GM18520 (cell line): ENCODE data around the gene GFRA4.

Experiments
- ATAC-seq: cut with Tn5 transposase; IDR thresholded peaks from one replicate; pipeline ENCODE4 v1.9.1; 2021; ENCODE audit not compliant: unreplicated experiment

The GFRA4 gene

GRCh38 chr20:3655131-3655405, 8.1 kb downstream of the GFRA4 start:
- ATAC-seq, result no peak

- ATAC-seq, result no peak
Measured at GRCh38 chr20:3654326-3655130, 8.7 kb downstream of the GFRA4 start.

DNA sequence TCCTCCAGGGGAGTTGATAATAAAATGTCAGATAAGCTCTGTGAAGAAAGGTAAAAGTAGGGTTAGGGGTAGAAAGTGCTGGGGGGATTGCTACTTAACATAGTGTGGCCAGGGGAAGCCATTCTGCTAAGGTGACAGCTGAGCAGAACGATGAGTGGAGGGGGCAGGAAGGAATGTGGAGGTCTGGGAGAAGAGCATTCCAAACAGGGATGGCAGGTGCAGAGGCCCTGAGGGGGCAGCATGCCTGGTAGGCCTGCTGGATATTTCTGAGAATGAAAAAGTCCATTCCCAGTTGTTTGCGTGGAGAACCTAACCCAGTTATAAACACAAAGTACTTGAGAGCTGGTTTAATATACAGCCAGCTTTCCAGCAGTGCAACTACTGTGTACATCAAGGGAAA, 9.3 kb downstream of the GFRA4 start:
- no peak for ATAC-seq

DNA sequence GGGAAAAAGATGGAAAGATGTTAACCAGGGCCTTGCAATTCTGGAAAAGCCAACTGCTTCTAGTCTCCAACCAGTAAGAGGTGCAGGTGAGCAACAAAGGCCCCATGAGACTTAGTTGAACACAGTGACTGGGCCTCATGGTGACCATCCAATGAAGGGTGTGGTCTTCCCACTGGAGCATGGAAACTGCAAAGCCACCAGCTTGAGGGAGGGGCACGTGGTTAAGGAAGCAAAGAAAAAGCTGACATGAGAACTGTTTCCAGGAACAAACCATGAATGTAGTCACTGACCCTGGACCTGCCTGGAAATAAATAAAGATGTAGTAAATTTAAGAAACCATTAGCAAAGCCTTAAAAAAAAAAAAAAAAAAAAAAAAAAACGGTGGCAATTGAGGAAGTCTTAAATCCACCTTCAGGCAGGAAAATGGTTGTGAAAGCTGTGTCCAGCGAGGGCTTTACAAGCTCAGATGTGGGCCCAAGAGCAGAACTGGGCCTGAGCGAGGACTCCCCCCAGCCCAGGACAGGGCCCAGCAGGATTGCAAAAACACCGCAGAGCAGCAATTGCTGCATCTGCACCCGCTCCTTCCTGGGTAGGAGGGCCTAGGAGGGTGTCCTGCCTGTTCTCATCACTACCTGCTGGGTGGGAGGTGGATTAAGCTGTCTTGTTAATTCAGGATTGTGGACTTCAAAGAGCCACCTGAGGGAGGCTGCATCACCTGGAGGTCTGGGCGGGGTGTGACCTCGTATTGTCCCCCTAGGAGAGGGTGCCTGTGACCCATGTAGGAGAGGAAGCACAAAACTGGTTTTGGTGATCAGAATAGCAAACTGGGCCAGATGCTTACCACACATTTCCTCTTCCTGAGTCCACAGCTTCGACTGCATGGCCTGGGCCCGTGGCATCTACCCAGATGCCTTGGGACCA, 10.3 kb downstream of the GFRA4 start:
- no peak for ATAC-seq

DNA sequence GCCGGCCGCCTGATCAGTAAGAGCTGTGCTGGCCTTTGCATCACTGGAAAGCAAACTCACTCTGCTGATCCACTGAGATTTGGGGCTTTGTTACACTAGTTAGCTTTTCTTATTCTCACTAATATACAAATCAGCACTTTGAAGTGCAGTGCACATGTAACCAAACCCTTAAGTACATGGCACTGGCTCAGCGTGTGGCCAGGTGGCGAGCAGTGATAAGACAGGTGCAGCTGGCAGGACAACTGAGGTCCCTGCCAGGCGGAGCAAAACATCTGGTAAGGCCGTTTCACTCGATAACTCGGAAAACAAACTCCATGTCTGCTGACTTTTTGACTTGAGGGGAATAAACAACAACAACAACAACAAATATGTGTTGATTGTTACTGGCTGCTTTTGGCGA, 11.0 kb downstream of the GFRA4 start:
- ATAC-seq, result no peak

- ATAC-seq, result no peak
Measured at GRCh38 chr20:3651204-3651962, 11.8 kb downstream of the GFRA4 start.

- no peak for ATAC-seq
Measured at GRCh38 chr20:3648951-3649350, 14.2 kb downstream of the GFRA4 start.

DNA sequence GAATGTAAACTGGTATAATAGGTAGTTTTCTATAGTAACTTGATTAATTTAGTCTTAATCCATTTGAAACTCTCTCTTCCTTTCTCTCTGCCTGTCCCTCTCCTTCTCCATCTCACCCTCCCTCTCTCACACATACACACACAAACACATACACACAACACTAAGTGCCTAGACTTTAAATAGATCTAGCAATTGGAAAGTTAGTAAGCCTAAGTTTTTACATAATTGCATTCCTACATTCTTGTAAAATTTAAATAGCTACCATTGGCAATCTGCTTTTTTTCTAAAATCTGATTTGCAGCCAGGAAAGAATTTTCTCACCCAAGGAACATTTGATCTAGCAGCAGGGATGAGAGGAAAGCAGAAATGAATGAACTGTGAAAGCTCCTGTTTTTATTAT, 15.7 kb downstream of the GFRA4 start:
- ATAC-seq, result no peak

DNA sequence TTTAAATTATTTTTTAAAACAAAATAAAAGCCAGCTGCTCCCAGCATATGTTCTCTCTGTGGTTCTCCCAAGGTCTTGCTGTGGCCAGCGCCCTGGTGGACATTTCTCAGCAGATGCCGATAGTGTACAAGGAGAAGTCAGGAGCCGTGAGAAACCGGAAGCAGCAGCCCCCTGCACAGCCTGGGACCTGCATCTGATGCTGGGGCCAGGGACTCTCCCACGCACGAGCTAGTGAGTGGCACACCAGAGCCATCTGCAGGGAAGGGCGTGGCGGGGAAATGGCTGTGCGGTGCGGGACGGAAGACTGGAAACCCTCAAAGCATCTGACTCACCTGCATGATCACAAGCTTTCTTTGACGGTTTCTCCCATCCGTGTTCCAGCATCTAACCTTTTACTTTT, 16.5 kb downstream of the GFRA4 start:
- ATAC-seq, result no peak

DNA sequence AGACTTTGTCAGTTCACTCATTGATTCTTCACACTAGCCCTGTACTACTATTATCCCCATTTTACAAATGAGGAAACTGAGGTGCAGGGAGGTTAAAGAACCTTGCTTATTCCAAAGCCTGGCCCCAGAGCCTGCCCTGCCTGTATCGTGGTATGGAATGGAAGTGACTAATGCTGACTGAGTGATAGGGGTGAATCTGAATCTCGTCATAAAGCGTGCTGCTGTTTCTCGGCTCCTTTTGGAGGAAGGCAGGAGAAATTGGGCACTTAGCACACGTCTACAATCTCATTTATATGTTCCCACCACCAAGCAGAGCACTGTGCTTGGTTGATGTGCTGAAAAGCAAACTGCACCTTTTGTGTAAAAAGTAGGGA, 17.1 kb downstream of the GFRA4 start:
- no peak for ATAC-seq

GRCh38 chr20:3645309-3646066, 17.7 kb downstream of the GFRA4 start:
- no peak for ATAC-seq

GRCh38 chr20:3640259-3640658, 22.9 kb downstream of the GFRA4 start:
- no peak for ATAC-seq

DNA sequence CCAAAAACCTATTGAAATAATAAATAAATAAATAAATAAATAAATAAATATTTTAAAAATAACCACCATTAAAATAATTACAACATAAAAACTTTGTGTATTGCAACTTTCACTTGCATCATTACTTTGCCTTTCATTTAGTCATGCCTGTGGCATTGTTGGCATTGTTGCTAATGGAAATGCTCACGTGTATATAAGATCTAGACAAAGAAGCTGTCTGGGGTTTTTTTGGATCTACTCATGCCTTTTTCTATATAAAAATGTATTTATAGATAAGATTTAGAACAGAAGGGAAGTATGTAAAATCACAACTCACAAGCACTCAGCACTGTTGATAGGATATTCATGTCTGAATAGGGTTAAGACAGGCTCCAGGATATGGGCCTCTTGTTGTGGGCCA, 27.9 kb downstream of the GFRA4 start:
- no peak for ATAC-seq

GRCh38 chr20:3633913-3634478, 29.2 kb downstream of the GFRA4 start:
- no peak for ATAC-seq

- ATAC-seq, result no peak
Measured at GRCh38 chr20:3632311-3633004, 30.7 kb downstream of the GFRA4 start.

GRCh38 chr20:3631534-3631933, 31.7 kb downstream of the GFRA4 start:
- ATAC-seq, result no peak

GRCh38 chr20:3630429-3630828, 32.8 kb downstream of the GFRA4 start:
- no peak for ATAC-seq

DNA sequence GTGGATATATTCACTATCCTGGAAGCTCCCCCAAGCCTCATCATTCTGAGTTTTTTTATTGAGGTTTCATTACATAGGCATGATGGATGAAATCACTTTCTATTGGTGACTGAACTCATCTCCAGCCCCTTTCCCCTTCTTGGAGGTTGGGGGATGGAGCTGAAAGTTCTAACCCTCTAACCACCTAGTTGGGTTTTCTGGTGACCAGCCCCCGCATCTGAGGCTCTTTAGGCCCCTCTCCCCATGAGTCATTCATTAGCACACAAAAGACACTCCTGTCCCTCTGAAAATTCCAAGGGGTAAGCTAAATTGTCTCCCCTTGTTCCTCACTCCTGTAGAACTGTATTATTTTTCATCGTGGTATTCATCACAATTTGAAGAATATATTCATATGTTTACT, 33.3 kb downstream of the GFRA4 start:
- ATAC-seq, result no peak

- no peak for ATAC-seq
Measured at GRCh38 chr20:3628502-3629314, 34.5 kb downstream of the GFRA4 start.
